ENCODE measurements around the gene MEF2C. TPM values are rescaled to one million over a fixed set of nuclear protein-coding genes. Genes with fewer than 3 reads are reported as not detected.

Gene MEF2C
- total RNA-seq, 1 experiment from 2014 or later, result 9.9 TPM

DNA sequence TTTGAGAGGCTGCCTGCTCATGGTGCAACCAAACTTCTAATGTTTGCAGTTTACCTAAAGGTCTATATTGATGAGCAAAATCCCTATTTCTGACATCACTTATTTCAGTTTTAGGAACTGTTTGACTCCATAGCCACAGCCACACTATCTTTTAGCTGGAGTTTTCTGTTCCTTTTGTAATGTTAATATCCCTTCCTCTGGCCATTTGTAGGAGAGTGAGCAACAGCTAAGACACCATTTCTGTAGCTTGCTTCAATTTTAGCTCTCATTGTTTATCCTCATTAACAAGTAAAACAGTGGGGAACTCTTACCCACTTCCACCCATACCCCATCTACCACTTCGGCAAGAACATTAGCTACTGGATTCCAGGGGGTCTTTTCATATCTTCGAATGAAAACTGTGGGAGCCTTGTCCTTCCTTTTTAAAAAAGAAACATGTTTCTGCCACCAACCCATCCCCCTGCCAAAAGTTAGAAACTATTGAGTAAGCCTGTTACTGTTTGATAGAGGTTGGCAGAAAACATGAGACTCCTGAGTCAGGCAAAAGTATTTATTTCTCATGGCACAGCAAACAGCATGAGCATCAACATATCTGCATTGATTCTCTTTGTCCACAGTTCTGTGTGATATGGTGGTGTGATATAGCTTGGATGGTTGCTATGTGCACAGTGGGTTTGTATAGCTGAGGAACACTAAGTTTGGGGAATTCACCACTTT is 174.1 kb downstream of the MEF2C start:
- intact Hi-C loops (cut with micrococcal nuclease; ENCODE audit: unreplicated experiment) (no loop called here), in situ Hi-C loops (cut with HindIII; ENCODE audit: low pct_unique_long_range_greater_than_20kb, low sequenced_read_pairs) (no loop called here)
- Histone ChIP-seq H3K36me3 (ENCODE audit: control insufficient read depth, insufficient read depth, low read length) (no peaks in the 10 kb centered on the region), H3K9me3 (ENCODE audit: control insufficient read depth, insufficient read depth, low read depth, low read length) (no peaks in the 10 kb centered on the region), H3K27ac (ENCODE audit: low read length) (no peak overlapping the region), H3K27me3 (ENCODE audit: control insufficient read depth, insufficient read depth, low read length) (no peaks in the 10 kb centered on the region), H3K4me3 (ENCODE audit: low read depth in 2 of 2, low read length in 2 of 2) (no peak overlapping the region), H3K4me1 (ENCODE audit: control insufficient read depth, insufficient read depth, low read length) (no peaks in the 10 kb centered on the region)
- ATAC-seq (no peak), DNase-seq (ENCODE audit: low read depth, low spot score) (no peak)
- CTCF ChIA-PET, result no interaction called here
- no peak for TF ChIP-seq SIN3A (IDR thresholded peaks at IDR 0.05; ENCODE audit: borderline replicate concordance, insufficient read depth, low read depth, low read length)
- POLR2A ChIA-PET, result no interaction called here
- no TSS peak for BruUV-seq (replicated peaks)

DNA sequence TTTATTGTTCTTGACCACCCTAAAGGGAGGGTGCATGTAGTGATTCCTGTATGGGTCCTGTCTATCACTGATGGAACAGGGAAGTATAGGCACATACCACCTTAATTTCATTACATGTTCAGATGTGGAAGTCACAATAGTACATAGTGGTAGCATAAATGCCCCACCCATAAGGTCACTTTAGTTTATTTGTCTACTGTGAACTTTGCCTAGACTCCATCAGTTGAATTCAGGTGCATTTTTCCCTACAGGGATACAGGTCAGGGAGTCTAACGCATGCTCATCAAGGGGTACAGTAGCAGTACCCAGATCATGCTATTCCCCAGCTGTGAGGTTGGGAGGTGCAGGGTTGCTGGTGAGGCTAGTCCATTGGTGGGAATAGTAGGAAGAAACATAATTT is 175.0 kb downstream of the MEF2C start:
- in situ Hi-C loops (cut with HindIII; ENCODE audit: low pct_unique_long_range_greater_than_20kb, low sequenced_read_pairs) (no loop called here), intact Hi-C loops (cut with micrococcal nuclease; ENCODE audit: unreplicated experiment) (no loop called here)
- no peaks in the 10 kb centered on the region for H3K9me3 ChIP-seq (ENCODE audit: control insufficient read depth, insufficient read depth, low read depth, low read length)
- ChIA-PET CTCF (interaction anchor here (0.5 kb wide), 1 partner anchor 22 kb away, joined by 7 read pairs; no protein-coding TSS in a partner anchor), POLR2A (no interaction called here)
- no peaks in the 10 kb centered on the region for H3K27me3 ChIP-seq (ENCODE audit: control insufficient read depth, insufficient read depth, low read length)
- H3K4me3 ChIP-seq (ENCODE audit: low read depth in 2 of 2, low read length in 2 of 2), result no peak overlapping the region
- BruUV-seq (replicated peaks), result no TSS peak
- no peak overlapping the region for H3K27ac ChIP-seq (ENCODE audit: low read length)
- DNase-seq (ENCODE audit: low read depth, low spot score), result no peak
- TF ChIP-seq POLR2AphosphoS5 (IDR thresholded peaks at IDR 0.05; ENCODE audit: low read depth, low read length) (no peak), TCF7L2 (IDR thresholded peaks at IDR 0.05; ENCODE audit: low read depth, low read length) (no peak), SIN3A (IDR thresholded peaks at IDR 0.05; ENCODE audit: borderline replicate concordance, insufficient read depth, low read depth, low read length) (no peak)
- TF ChIP-seq, protein P1, sequence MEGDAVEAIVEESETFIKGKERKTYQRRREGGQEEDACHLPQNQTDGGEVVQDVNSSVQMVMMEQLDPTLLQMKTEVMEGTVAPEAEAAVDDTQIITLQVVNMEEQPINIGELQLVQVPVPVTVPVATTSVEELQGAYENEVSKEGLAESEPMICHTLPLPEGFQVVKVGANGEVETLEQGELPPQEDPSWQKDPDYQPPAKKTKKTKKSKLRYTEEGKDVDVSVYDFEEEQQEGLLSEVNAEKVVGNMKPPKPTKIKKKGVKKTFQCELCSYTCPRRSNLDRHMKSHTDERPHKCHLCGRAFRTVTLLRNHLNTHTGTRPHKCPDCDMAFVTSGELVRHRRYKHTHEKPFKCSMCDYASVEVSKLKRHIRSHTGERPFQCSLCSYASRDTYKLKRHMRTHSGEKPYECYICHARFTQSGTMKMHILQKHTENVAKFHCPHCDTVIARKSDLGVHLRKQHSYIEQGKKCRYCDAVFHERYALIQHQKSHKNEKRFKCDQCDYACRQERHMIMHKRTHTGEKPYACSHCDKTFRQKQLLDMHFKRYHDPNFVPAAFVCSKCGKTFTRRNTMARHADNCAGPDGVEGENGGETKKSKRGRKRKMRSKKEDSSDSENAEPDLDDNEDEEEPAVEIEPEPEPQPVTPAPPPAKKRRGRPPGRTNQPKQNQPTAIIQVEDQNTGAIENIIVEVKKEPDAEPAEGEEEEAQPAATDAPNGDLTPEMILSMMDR (IDR thresholded peaks at IDR 0.05), result no peak
- TF ChIP-seq, protein P2, sequence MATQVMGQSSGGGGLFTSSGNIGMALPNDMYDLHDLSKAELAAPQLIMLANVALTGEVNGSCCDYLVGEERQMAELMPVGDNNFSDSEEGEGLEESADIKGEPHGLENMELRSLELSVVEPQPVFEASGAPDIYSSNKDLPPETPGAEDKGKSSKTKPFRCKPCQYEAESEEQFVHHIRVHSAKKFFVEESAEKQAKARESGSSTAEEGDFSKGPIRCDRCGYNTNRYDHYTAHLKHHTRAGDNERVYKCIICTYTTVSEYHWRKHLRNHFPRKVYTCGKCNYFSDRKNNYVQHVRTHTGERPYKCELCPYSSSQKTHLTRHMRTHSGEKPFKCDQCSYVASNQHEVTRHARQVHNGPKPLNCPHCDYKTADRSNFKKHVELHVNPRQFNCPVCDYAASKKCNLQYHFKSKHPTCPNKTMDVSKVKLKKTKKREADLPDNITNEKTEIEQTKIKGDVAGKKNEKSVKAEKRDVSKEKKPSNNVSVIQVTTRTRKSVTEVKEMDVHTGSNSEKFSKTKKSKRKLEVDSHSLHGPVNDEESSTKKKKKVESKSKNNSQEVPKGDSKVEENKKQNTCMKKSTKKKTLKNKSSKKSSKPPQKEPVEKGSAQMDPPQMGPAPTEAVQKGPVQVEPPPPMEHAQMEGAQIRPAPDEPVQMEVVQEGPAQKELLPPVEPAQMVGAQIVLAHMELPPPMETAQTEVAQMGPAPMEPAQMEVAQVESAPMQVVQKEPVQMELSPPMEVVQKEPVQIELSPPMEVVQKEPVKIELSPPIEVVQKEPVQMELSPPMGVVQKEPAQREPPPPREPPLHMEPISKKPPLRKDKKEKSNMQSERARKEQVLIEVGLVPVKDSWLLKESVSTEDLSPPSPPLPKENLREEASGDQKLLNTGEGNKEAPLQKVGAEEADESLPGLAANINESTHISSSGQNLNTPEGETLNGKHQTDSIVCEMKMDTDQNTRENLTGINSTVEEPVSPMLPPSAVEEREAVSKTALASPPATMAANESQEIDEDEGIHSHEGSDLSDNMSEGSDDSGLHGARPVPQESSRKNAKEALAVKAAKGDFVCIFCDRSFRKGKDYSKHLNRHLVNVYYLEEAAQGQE (IDR thresholded peaks at IDR 0.05; ENCODE audit: insufficient read depth in 1 of 2, low read depth in 2 of 2, low read length in 1 of 2), result no peak
- no peak for ATAC-seq
- H3K4me1 ChIP-seq (ENCODE audit: control insufficient read depth, insufficient read depth, low read length), result no peaks in the 10 kb centered on the region
- no peaks in the 10 kb centered on the region for H3K36me3 ChIP-seq (ENCODE audit: control insufficient read depth, insufficient read depth, low read length)

DNA sequence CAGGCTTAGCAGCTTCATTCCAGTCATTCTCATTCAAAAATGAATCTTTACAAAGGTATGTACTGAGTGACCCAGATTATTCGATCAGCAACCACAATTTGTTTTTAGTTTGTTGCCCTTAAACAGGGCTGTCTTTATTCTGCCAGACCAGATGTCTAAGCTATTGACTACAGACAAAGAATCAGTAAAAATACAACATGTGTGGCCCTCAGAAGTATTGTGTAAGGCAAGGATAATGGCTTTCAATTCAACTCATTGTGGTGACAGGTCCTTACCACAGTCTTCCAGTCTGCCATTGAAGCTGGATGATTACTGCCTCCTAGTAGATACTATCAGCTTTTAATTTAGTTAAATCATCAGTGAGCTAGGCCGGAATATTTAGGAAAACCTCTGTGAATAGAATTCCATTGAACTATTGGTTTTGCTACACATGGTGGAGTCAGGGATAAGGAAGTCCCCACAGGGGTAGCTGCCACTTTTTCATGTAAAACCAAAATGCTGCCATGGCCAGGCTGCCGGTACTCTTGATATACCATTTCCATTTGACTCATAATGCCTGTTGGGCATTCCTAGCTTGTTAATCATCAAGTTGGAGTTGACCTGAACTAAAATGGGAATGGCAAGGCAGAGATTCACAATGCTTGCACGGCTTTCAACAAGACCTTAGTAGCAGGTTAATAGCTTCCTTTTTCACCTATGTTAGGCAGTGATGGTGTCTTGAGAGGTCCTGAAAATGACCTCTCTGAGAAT is 175.6 kb downstream of the MEF2C start:
- intact Hi-C loops (cut with micrococcal nuclease; ENCODE audit: unreplicated experiment) (no loop called here), in situ Hi-C loops (cut with HindIII; ENCODE audit: low pct_unique_long_range_greater_than_20kb, low sequenced_read_pairs) (no loop called here)
- H3K36me3 ChIP-seq (ENCODE audit: control insufficient read depth, insufficient read depth, low read length), result no peaks in the 10 kb centered on the region
- TF ChIP-seq, protein P1 (IDR thresholded peaks at IDR 0.05), result no peak
- TF ChIP-seq, protein P2 (IDR thresholded peaks at IDR 0.05; ENCODE audit: insufficient read depth in 1 of 2, low read depth in 2 of 2, low read length in 1 of 2), result no peak
- TF ChIP-seq SIN3A (IDR thresholded peaks at IDR 0.05; ENCODE audit: borderline replicate concordance, insufficient read depth, low read depth, low read length) (no peak), TCF7L2 (IDR thresholded peaks at IDR 0.05; ENCODE audit: low read depth, low read length) (no peak), POLR2AphosphoS5 (IDR thresholded peaks at IDR 0.05; ENCODE audit: low read depth, low read length) (no peak)
- no peak overlapping the region for H3K4me3 ChIP-seq (ENCODE audit: low read depth in 2 of 2, low read length in 2 of 2)
- H3K9me3 ChIP-seq (ENCODE audit: control insufficient read depth, insufficient read depth, low read depth, low read length), result no peaks in the 10 kb centered on the region
- DNase-seq (ENCODE audit: low read depth, low spot score) (no peak), ATAC-seq (peak; percentile 42)
- H3K27ac ChIP-seq (ENCODE audit: low read length), result no peak overlapping the region
- POLR2A ChIA-PET, result no interaction called here
- CTCF ChIA-PET, result interaction anchor here (0.5 kb wide), 1 partner anchor 23 kb away, joined by 7 read pairs; no protein-coding TSS in a partner anchor
- no peaks in the 10 kb centered on the region for H3K27me3 ChIP-seq (ENCODE audit: control insufficient read depth, insufficient read depth, low read length)
- BruUV-seq (replicated peaks), result no TSS peak
- H3K4me1 ChIP-seq (ENCODE audit: control insufficient read depth, insufficient read depth, low read length), result no peaks in the 10 kb centered on the region
